ENCODE data around the gene LINC01488.

DNA sequence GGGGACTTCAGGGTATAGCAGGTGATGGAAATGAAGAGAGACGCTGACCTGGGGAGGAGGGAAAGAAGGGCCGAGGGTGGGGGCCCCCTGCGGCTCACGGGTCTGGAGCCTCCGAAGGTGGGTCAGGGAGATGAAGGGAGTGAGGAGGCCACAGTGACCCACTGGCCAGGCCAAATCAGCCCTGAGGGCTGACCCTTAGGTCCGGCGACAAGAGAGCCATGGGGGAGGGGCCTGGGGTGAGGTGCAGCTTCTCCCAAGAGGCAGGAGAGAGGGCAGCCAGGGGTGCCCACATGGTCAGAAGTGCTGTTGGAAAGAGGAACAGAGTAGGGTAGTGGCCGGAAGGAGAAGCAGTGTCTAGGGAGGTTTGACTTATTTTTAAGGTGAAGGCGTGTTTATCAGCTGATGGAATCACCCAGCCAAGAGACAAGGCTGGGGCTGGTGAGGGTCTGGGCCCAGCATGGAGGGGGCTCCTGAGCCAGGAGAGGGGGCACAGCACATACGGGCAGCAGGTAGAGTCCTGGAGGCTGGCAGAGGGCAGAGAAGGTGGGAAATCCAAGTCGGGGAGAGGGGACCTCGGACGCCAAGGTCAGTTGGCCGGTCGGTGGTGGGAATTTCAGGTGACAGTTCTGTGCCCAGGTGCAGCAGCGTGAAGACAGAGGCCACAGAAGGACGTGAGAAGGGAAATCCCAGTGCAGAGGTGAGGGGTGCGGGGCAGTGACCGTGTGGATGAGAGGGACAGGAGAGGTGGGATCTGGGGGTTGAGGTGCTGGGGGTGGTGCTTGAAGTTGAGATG lies 49.0 kb downstream of the LINC01488 start:
- TF ChIP-seq, protein P1, sequence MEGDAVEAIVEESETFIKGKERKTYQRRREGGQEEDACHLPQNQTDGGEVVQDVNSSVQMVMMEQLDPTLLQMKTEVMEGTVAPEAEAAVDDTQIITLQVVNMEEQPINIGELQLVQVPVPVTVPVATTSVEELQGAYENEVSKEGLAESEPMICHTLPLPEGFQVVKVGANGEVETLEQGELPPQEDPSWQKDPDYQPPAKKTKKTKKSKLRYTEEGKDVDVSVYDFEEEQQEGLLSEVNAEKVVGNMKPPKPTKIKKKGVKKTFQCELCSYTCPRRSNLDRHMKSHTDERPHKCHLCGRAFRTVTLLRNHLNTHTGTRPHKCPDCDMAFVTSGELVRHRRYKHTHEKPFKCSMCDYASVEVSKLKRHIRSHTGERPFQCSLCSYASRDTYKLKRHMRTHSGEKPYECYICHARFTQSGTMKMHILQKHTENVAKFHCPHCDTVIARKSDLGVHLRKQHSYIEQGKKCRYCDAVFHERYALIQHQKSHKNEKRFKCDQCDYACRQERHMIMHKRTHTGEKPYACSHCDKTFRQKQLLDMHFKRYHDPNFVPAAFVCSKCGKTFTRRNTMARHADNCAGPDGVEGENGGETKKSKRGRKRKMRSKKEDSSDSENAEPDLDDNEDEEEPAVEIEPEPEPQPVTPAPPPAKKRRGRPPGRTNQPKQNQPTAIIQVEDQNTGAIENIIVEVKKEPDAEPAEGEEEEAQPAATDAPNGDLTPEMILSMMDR (conservative IDR thresholded peaks at IDR 0.05; ENCODE audit: low read depth in 2 of 2): no peak
- TF ChIP-seq EZH2 (IDR thresholded peaks at IDR 0.05; ENCODE audit: low read depth, unreplicated experiment) (no peak), REST (IDR thresholded peaks at IDR 0.05; ENCODE audit: unreplicated experiment) (no peak), POLR2AphosphoS5 (IDR thresholded peaks at IDR 0.05; ENCODE audit: low read depth) (no peak), EZH2phosphoT487 (IDR thresholded peaks at IDR 0.05; ENCODE audit: unreplicated experiment) (no peak), ZNF462 (CRISPR knock-in tag; IDR thresholded peaks at IDR 0.05) (no peak), ZNF331 (CRISPR knock-in tag; IDR thresholded peaks at IDR 0.05; ENCODE audit: low read depth) (no peak), CREB1 (CRISPR knock-in tag; IDR thresholded peaks at IDR 0.05; ENCODE audit: low read depth) (no peak), JUNB (IDR thresholded peaks at IDR 0.05; ENCODE audit: unreplicated experiment) (no peak), ZNF114 (CRISPR knock-in tag; IDR thresholded peaks at IDR 0.05) (no peak), NANOG (IDR thresholded peaks at IDR 0.05; ENCODE audit: borderline replicate concordance) (no peak), STAT1 (IDR thresholded peaks at IDR 0.05; ENCODE audit: unreplicated experiment) (no peak)
- TF ChIP-seq, protein P2, sequence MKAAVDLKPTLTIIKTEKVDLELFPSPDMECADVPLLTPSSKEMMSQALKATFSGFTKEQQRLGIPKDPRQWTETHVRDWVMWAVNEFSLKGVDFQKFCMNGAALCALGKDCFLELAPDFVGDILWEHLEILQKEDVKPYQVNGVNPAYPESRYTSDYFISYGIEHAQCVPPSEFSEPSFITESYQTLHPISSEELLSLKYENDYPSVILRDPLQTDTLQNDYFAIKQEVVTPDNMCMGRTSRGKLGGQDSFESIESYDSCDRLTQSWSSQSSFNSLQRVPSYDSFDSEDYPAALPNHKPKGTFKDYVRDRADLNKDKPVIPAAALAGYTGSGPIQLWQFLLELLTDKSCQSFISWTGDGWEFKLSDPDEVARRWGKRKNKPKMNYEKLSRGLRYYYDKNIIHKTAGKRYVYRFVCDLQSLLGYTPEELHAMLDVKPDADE (IDR thresholded peaks at IDR 0.05): no peak
